ENCODE measurements around the gene ABL2. TPM values are rescaled to one million over a fixed set of nuclear protein-coding genes. Genes with fewer than 3 reads are reported as not detected.
"Not testable (repeated sequence)": the region's sequence is repeated elsewhere in the genome, so short reads cannot be mapped to it uniquely, and the experiment has no call there.

The ABL2 gene
- 10 to 100 TPM; 20.2 to 28.0 TPM for total RNA-seq
- 11.5 TPM for polyA plus RNA-seq (2013, experiment 1 of 2)
- 12.6 TPM for polyA plus RNA-seq (2013, experiment 2 of 2)
- long read RNA-seq, experiment 1, partial matches to known transcripts: 0 of 9 reads
- long read RNA-seq, experiment 1, other reads (novel, unspliced or antisense): 9 of 9 reads
- long read RNA-seq, experiment 2, partial matches to known transcripts: 1 of 23 reads
- long read RNA-seq, experiment 2, other reads (novel, unspliced or antisense): 21 of 23 reads
- long read RNA-seq, experiment 3, partial matches to known transcripts: 0 of 8 reads
- long read RNA-seq, experiment 3, other reads (novel, unspliced or antisense): 8 of 8 reads
- long read RNA-seq, experiment 4, partial matches to known transcripts: 0 of 3 reads
- long read RNA-seq, experiment 4, other reads (novel, unspliced or antisense): 3 of 3 reads

DNA sequence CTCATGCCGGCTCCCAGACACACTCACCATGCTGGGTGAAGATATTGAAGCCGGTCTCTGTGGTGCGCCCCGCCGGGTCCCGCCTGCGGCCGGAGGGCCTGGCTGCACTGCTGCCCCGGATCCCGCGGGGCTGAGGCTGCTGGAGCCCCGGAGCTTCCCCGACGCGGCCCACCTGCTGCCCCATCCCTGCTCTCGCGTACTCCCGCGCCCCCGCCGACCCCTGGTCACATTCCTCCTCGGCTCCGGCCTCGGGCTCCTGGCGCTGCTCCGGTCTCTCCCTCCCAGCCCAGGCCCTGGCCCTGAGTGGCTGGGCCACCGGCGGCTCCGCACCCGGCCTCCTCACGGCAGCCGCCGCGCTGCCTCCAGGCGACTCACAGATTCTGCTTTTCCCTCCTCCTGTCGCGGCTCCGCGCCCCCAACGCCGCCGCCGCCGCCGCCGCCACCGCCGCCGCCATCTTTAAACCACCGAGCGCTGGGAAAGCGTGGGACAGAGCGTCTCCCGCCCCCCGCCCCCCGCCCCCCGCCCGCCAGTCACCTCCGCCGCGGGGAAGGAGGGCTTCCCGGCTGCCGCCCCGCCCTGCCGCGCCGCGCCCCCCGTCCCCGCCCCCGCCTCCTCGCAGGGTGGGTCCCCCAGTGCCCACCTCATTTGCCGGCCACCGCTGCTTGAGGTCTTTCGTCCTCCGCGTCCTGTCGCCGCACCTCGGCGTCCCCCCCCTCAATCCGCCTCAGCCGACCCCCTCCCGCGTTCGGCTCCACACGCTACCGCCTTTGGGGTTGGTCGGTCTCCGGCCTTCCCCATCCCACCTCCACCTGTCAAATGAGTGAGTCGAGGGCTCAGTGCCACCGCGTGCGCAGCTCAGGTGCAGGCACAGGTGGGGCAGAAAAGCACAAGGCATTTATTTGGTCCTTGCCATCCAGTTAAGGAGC, at the start of gene ABL2:
ABL2 (minus strand) TSS at position 464 of the 927 bp plus-strand sequence; CDS start at position 184, 280 bp downstream.
- Histone ChIP-seq H3K36me3 (ENCODE audit: control insufficient read depth, insufficient read depth, low read length) (peaks cover 4% of the 10 kb centered on the region), H3K27me3 (ENCODE audit: control insufficient read depth, insufficient read depth, low read length, poor library complexity, severe bottlenecking) (peaks cover 13% of the 10 kb centered on the region), H3K4me1 (ENCODE audit: control insufficient read depth, insufficient read depth, low read length) (no peaks in the 10 kb centered on the region), H3K27ac (ENCODE audit: low read depth, low read length) (peak within 1 kb of the TSS; percentile 91), H3K9me3 (ENCODE audit: control insufficient read depth, low read length) (no peaks in the 10 kb centered on the region), H3K9ac (ENCODE audit: extremely low read depth, low read length, poor library complexity, severe bottlenecking) (peak within 1 kb of the TSS; percentile 62), H3K4me3 (ENCODE audit: low read length) (peak within 1 kb of the TSS; percentile 95)
- TF ChIP-seq, protein P1, sequence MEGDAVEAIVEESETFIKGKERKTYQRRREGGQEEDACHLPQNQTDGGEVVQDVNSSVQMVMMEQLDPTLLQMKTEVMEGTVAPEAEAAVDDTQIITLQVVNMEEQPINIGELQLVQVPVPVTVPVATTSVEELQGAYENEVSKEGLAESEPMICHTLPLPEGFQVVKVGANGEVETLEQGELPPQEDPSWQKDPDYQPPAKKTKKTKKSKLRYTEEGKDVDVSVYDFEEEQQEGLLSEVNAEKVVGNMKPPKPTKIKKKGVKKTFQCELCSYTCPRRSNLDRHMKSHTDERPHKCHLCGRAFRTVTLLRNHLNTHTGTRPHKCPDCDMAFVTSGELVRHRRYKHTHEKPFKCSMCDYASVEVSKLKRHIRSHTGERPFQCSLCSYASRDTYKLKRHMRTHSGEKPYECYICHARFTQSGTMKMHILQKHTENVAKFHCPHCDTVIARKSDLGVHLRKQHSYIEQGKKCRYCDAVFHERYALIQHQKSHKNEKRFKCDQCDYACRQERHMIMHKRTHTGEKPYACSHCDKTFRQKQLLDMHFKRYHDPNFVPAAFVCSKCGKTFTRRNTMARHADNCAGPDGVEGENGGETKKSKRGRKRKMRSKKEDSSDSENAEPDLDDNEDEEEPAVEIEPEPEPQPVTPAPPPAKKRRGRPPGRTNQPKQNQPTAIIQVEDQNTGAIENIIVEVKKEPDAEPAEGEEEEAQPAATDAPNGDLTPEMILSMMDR (conservative IDR thresholded peaks at IDR 0.05): no peak
- Mint-ChIP-seq H3K27ac (peak within 1 kb of the TSS; percentile 52), H3K9me3 (no peaks in the 10 kb centered on the region), H3K27me3 (ENCODE audit: insufficient read depth) (peaks cover 14% of the 10 kb centered on the region), H3K4me1 (peaks cover 8% of the 10 kb centered on the region), H3K4me3 (peak within 1 kb of the TSS; percentile 76), H3K36me3 (ENCODE audit: low read depth) (peaks cover 18% of the 10 kb centered on the region)
- WGBS, 2 experiments (ENCODE audit: insufficient coverage in 1 of 2, insufficient read length in 1 of 2): 0 to 2% methylated on average over 16 to 92 of the region's 94 CpGs
- peak; percentile 92 for DNase-seq

DNA sequence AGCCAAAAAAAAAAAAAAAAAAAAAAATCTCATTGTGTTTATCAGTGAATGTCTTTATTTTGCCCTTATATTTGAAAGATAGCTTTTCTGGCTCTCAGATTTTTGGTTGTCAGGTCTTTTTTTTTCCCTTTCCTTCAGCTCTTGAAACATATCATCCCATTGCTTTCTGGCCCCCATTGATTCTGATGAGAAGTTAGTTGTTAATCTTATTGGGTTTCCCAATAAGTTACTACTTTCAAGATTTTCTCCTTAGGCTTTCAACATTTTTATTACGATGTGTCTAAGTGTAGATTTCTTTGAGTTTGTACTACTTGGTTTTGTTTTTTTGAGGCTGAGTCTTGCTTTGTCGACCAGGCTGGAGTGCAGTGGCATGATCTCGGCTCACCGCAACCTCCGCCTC, 49.4 kb upstream of the ABL2 start:
- H3K36me3 Mint-ChIP-seq (ENCODE audit: low read depth): peaks cover 2% of the 10 kb centered on the region
- H3K27ac ChIP-seq (ENCODE audit: low read depth, low read length): no peak overlapping the region
- H3K4me1 ChIP-seq (ENCODE audit: control insufficient read depth, insufficient read depth, low read length): no peaks in the 10 kb centered on the region
- TF ChIP-seq, protein P1 (conservative IDR thresholded peaks at IDR 0.05): no peak
- no peaks in the 10 kb centered on the region for H3K27me3 Mint-ChIP-seq (ENCODE audit: insufficient read depth)
- peaks cover 13% of the 10 kb centered on the region for H3K9me3 ChIP-seq (ENCODE audit: control insufficient read depth, low read length)
- H3K27me3 ChIP-seq (ENCODE audit: control insufficient read depth, insufficient read depth, low read length, poor library complexity, severe bottlenecking): no peaks in the 10 kb centered on the region
- no peak overlapping the region for H3K9ac ChIP-seq (ENCODE audit: extremely low read depth, low read length, poor library complexity, severe bottlenecking)
- no peak overlapping the region for H3K27ac Mint-ChIP-seq
- no peak for DNase-seq
- H3K9me3 Mint-ChIP-seq: peaks cover 21% of the 10 kb centered on the region
- WGBS, 2 experiments (ENCODE audit: insufficient coverage in 1 of 2, insufficient read length in 1 of 2): 98 to 100% methylated on average over 4 to 5 of the region's 5 CpGs
- H3K4me3 ChIP-seq (ENCODE audit: low read length): no peak overlapping the region
- H3K4me1 Mint-ChIP-seq: peaks cover 7% of the 10 kb centered on the region
- no peak overlapping the region for H3K4me3 Mint-ChIP-seq
- no peaks in the 10 kb centered on the region for H3K36me3 ChIP-seq (ENCODE audit: control insufficient read depth, insufficient read depth, low read length)

DNA sequence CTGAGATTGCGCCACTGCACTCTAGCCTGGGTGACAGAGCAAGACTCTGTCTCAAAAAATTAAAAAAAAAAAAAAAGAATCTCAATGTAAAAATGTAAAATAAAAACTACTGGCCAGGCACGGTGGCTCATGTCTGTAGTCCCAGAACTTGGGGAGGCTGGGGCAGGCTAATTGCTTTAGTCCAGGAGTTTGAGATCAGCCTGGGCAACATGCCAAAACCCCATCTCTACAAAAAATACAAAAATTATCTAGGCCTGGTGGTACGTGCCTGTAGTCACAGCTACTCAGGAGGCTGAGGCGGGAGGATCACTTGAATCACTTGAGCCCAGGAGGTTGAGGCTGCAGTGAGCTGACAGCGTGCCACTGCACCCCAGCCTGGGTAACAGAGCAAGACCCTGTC, 44.9 kb upstream of the ABL2 start:
- H3K4me1 ChIP-seq (ENCODE audit: control insufficient read depth, insufficient read depth, low read length); H3K4me3 ChIP-seq (ENCODE audit: low read length); H3K27ac Mint-ChIP-seq; H3K36me3 Mint-ChIP-seq (ENCODE audit: low read depth); H3K27me3 Mint-ChIP-seq (ENCODE audit: insufficient read depth); H3K4me1 Mint-ChIP-seq; H3K27me3 ChIP-seq (ENCODE audit: control insufficient read depth, insufficient read depth, low read length, poor library complexity, severe bottlenecking); H3K9me3 ChIP-seq (ENCODE audit: control insufficient read depth, low read length); H3K27ac ChIP-seq (ENCODE audit: low read depth, low read length); H3K4me3 Mint-ChIP-seq; DNase-seq; H3K36me3 ChIP-seq (ENCODE audit: control insufficient read depth, insufficient read depth, low read length); H3K9ac ChIP-seq (ENCODE audit: extremely low read depth, low read length, poor library complexity, severe bottlenecking): not testable (repeated sequence)
- 96 to 100% methylated on average over 1 to 4 of the region's 5 CpGs for WGBS, 2 experiments (ENCODE audit: insufficient coverage in 1 of 2, insufficient read length in 1 of 2)
- peaks cover 12% of the 10 kb centered on the region for H3K9me3 Mint-ChIP-seq

Data from endodermal cell (in vitro differentiated cells).